Astrocyte (in vitro differentiated cells and primary cell): ENCODE data around the gene NUFIP2. TPM values are rescaled to one million over a fixed set of nuclear protein-coding genes. Genes with fewer than 3 reads are reported as not detected.

Source experiments
- DNase-seq: peaks from one replicate; pipeline ENCODE4 v3.0.0-alpha.2; 2010; ENCODE audit warnings: low read depth
- FAIRE-seq: peaks from 2 replicates; lab custom pipeline; 2011; peaks lifted over from hg19 to GRCh38; lab: Jason Lieb, UNC
- H2AFZ ChIP-seq: 2 replicates; pipeline ENCODE4 v1.6.0; 2012; ENCODE audit warnings: low read depth, low read length, inconsistent platforms
- H3K27ac ChIP-seq: 2 replicates; pipeline ENCODE4 v1.5.1; 2011; ENCODE audit warnings: low read depth, low read length, inconsistent platforms
- H3K27me3 ChIP-seq: 2 replicates; pipeline ENCODE4 v1.6.0; 2011; ENCODE audit warnings: low read length, inconsistent platforms; ENCODE audit not compliant: insufficient read depth
- H3K36me3 ChIP-seq: 2 replicates; pipeline ENCODE4 v1.5.1; 2011; ENCODE audit warnings: low read length, inconsistent platforms; ENCODE audit not compliant: insufficient read depth
- H3K4me1 ChIP-seq: 2 replicates; pipeline ENCODE4 v1.5.1; 2011; ENCODE audit warnings: low read length, inconsistent platforms; ENCODE audit not compliant: insufficient read depth
- H3K4me2 ChIP-seq: 2 replicates; pipeline ENCODE4 v1.6.0; 2012; ENCODE audit warnings: low read length, inconsistent platforms
- H3K4me3 ChIP-seq: 2 replicates; pipeline ENCODE4 v1.5.1; 2011; ENCODE audit warnings: low read depth, mild to moderate bottlenecking, low read length, inconsistent platforms; ENCODE audit not compliant: insufficient read depth
- H3K79me2 ChIP-seq: 2 replicates; pipeline ENCODE4 v1.6.0; 2012; ENCODE audit warnings: mild to moderate bottlenecking, low read length, inconsistent platforms; ENCODE audit not compliant: insufficient read depth
- H3K9ac ChIP-seq: 2 replicates; pipeline ENCODE4 v1.6.0; 2012; ENCODE audit warnings: mild to moderate bottlenecking, low read length, inconsistent platforms
- H3K9me3 ChIP-seq: 2 replicates; pipeline ENCODE4 v1.5.1; 2012; ENCODE audit warnings: low read depth, mild to moderate bottlenecking, low read length, inconsistent platforms; ENCODE audit not compliant: insufficient read depth
- H4K20me1 ChIP-seq: 2 replicates; pipeline ENCODE4 v1.6.0; 2012; ENCODE audit warnings: low read length, inconsistent platforms; ENCODE audit not compliant: insufficient read depth
- H3K27ac Mint-ChIP-seq: one replicate; pipeline ENCODE4 v1.8.0; 2021; ENCODE audit warnings: mild to moderate bottlenecking, mixed read lengths; ENCODE audit not compliant: unreplicated experiment
- H3K27me3 Mint-ChIP-seq: one replicate; pipeline ENCODE4 v1.8.0; 2021; ENCODE audit warnings: low read depth, mixed read lengths; ENCODE audit not compliant: unreplicated experiment
- H3K36me3 Mint-ChIP-seq: one replicate; pipeline ENCODE4 v1.8.0; 2021; ENCODE audit warnings: low read depth, mixed read lengths; ENCODE audit not compliant: unreplicated experiment
- H3K4me1 Mint-ChIP-seq: one replicate; pipeline ENCODE4 v1.8.0; 2021; ENCODE audit warnings: low read depth, mixed read lengths; ENCODE audit not compliant: unreplicated experiment
- H3K4me3 Mint-ChIP-seq: one replicate; pipeline ENCODE4 v1.8.0; 2021; ENCODE audit warnings: mild to moderate bottlenecking, moderate library complexity, mixed read lengths; ENCODE audit not compliant: unreplicated experiment
- H3K9me3 Mint-ChIP-seq: one replicate; pipeline ENCODE4 v1.8.0; 2021; ENCODE audit warnings: mild to moderate bottlenecking, mixed read lengths; ENCODE audit not compliant: unreplicated experiment
- EZH2 ChIP-seq: IDR thresholded peaks from 2 replicates; pipeline ENCODE4 v1.6.1; 2012; ENCODE audit warnings: mild to moderate bottlenecking, low read length, inconsistent platforms; ENCODE audit not compliant: insufficient read depth
- total RNA-seq: library from RNA; stranded (reverse); gene quantifications from 2 replicates; pipeline ENCODE4 v1.2.1, GENCODE V29; 2021
- TF ChIP-seq, protein P1 (sequence below): IDR thresholded peaks from 2 replicates; pipeline ENCODE4 v1.5.1; 2011; ENCODE audit warnings: low read depth, mild to moderate bottlenecking, inconsistent platforms, low read length, moderate library complexity; ENCODE audit not compliant: insufficient read depth

NUFIP2 gene
- total RNA-seq, 1 donor from 2014 or later = 79.8 TPM

DNA sequence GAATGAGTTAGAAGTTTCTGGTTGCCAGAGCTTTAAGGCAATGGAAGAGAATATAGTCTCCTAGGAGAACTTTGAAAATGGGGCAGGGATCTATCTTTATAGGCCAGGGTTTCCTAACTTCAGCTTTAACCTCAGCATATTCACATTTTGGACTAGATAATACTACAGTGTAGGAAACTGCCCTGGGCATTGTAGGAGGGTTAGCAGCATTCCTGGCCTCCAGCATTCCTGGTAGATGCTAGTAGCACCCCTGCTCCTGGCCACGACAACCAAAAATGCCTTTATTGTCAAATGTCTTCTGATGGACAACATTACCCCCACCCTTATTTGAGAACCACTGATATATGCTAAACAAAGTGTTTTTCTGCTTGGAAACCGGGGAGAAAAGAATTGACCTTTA is 86.0 kb downstream of the NUFIP2 start:
- Histone ChIP-seq H3K27ac (no peak overlapping the region), H3K27me3 (no peaks in the 10 kb centered on the region), H2AFZ (no peak overlapping the region), H3K4me2 (no peak overlapping the region), H3K36me3 (no peaks in the 10 kb centered on the region), H3K9ac (no peak overlapping the region), H3K4me3 (no peak overlapping the region), H3K4me1 (no peaks in the 10 kb centered on the region), H4K20me1 (no peaks in the 10 kb centered on the region), H3K79me2 (no peaks in the 10 kb centered on the region), H3K9me3 (no peaks in the 10 kb centered on the region)
- TF ChIP-seq EZH2 = no peak
- TF ChIP-seq, protein P1, sequence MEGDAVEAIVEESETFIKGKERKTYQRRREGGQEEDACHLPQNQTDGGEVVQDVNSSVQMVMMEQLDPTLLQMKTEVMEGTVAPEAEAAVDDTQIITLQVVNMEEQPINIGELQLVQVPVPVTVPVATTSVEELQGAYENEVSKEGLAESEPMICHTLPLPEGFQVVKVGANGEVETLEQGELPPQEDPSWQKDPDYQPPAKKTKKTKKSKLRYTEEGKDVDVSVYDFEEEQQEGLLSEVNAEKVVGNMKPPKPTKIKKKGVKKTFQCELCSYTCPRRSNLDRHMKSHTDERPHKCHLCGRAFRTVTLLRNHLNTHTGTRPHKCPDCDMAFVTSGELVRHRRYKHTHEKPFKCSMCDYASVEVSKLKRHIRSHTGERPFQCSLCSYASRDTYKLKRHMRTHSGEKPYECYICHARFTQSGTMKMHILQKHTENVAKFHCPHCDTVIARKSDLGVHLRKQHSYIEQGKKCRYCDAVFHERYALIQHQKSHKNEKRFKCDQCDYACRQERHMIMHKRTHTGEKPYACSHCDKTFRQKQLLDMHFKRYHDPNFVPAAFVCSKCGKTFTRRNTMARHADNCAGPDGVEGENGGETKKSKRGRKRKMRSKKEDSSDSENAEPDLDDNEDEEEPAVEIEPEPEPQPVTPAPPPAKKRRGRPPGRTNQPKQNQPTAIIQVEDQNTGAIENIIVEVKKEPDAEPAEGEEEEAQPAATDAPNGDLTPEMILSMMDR = no peak
- Mint-ChIP-seq H3K27me3 (peaks cover 4% of the 10 kb centered on the region), H3K4me3 (no peak overlapping the region), H3K4me1 (peaks cover 5% of the 10 kb centered on the region), H3K9me3 (no peaks in the 10 kb centered on the region), H3K36me3 (no peaks in the 10 kb centered on the region), H3K27ac (no peak overlapping the region)
- DNase-seq (no peak), FAIRE-seq (no peak)

Other genes with a start within 250 kb of the NUFIP2 start
- 35.5 and 45.9 TPM in 2 replicates for gene MYO18A, start 113.8 kb downstream of the NUFIP2 start, total RNA-seq
- gene CRYBA1, start 47.3 kb downstream of the NUFIP2 start, total RNA-seq = not detected in 2 replicates
- 98.2 and 100 TPM in 2 replicates for gene TAOK1, start 96.2 kb upstream of the NUFIP2 start, total RNA-seq